ENCODE measurements around the gene PCDHGA1. TPM values are rescaled to one million over a fixed set of nuclear protein-coding genes. Genes with fewer than 3 reads are reported as not detected.

PCDHGA1 gene
- total RNA-seq, 1 experiment from 2014 or later, result not detected

- DNase-seq, result no peak
- no peak within 1 kb of the TSS for H3K27ac Mint-ChIP-seq (ENCODE audit: unreplicated experiment)
- H3K27me3 Mint-ChIP-seq (ENCODE audit: unreplicated experiment), result no peaks in the 10 kb centered on the region
- BruUV-seq (replicated peaks), result no TSS peak
- CTCF ChIA-PET, result no interaction called here
- intact Hi-C loops (cut with micrococcal nuclease; ENCODE audit: unreplicated experiment), result no loop called here
- peaks cover 3% of the 10 kb centered on the region for H3K36me3 Mint-ChIP-seq (ENCODE audit: insufficient read depth, unreplicated experiment)
- peaks cover 23% of the 10 kb centered on the region for H3K9me3 Mint-ChIP-seq (ENCODE audit: low read depth, unreplicated experiment)
- no peaks in the 10 kb centered on the region for H3K4me1 Mint-ChIP-seq (ENCODE audit: low read depth, unreplicated experiment)
- H3K4me3 Mint-ChIP-seq (ENCODE audit: low read depth, unreplicated experiment), result no peak within 1 kb of the TSS
- TF ChIP-seq CTCF (IDR thresholded peaks at IDR 0.05; ENCODE audit: unreplicated experiment), result no peak
Measured at GRCh38 chr5:141359790-141360426, 29.6 kb downstream of the PCDHGA1 start, which contains the start of gene PCDHGB2. PCDHGB2 (plus strand) TSS chr5:141359994; CDS start chr5:141360136, 142 bp downstream.

- no peak for TF ChIP-seq CTCF (IDR thresholded peaks at IDR 0.05; ENCODE audit: unreplicated experiment)
- Mint-ChIP-seq H3K36me3 (ENCODE audit: insufficient read depth, unreplicated experiment) (peaks cover 3% of the 10 kb centered on the region), H3K27me3 (ENCODE audit: unreplicated experiment) (no peaks in the 10 kb centered on the region), H3K4me3 (ENCODE audit: low read depth, unreplicated experiment) (no peak overlapping the region), H3K9me3 (ENCODE audit: low read depth, unreplicated experiment) (peaks cover 25% of the 10 kb centered on the region), H3K4me1 (ENCODE audit: low read depth, unreplicated experiment) (no peaks in the 10 kb centered on the region), H3K27ac (ENCODE audit: unreplicated experiment) (no peak overlapping the region)
- DNase-seq, result no peak
- CTCF ChIA-PET, result no interaction called here
- no TSS peak for BruUV-seq (replicated peaks)
- intact Hi-C loops (cut with micrococcal nuclease; ENCODE audit: unreplicated experiment), result no loop called here
Measured at GRCh38 chr5:141360685-141361084, 30.4 kb downstream of the PCDHGA1 start.

GRCh38 chr5:141362719-141363118 is 32.4 kb downstream of the PCDHGA1 start:
- BruUV-seq (replicated peaks), result no TSS peak
- no peak overlapping the region for H3K27ac Mint-ChIP-seq (ENCODE audit: unreplicated experiment)
- CTCF ChIA-PET, result no interaction called here
- H3K36me3 Mint-ChIP-seq (ENCODE audit: insufficient read depth, unreplicated experiment), result peaks cover 3% of the 10 kb centered on the region
- no peaks in the 10 kb centered on the region for H3K4me1 Mint-ChIP-seq (ENCODE audit: low read depth, unreplicated experiment)
- no peak for DNase-seq
- intact Hi-C loops (cut with micrococcal nuclease; ENCODE audit: unreplicated experiment), result no loop called here
- no peaks in the 10 kb centered on the region for H3K27me3 Mint-ChIP-seq (ENCODE audit: unreplicated experiment)
- H3K4me3 Mint-ChIP-seq (ENCODE audit: low read depth, unreplicated experiment), result no peak overlapping the region
- TF ChIP-seq CTCF (IDR thresholded peaks at IDR 0.05; ENCODE audit: unreplicated experiment), result no peak
- H3K9me3 Mint-ChIP-seq (ENCODE audit: low read depth, unreplicated experiment), result peaks cover 26% of the 10 kb centered on the region

- CTCF ChIA-PET, result no interaction called here
- H3K27me3 Mint-ChIP-seq (ENCODE audit: unreplicated experiment), result no peaks in the 10 kb centered on the region
- H3K9me3 Mint-ChIP-seq (ENCODE audit: low read depth, unreplicated experiment), result peaks cover 20% of the 10 kb centered on the region
- intact Hi-C loops (cut with micrococcal nuclease; ENCODE audit: unreplicated experiment), result no loop called here
- DNase-seq, result no peak
- H3K27ac Mint-ChIP-seq (ENCODE audit: unreplicated experiment), result no peak within 1 kb of the TSS
- TF ChIP-seq CTCF (IDR thresholded peaks at IDR 0.05; ENCODE audit: unreplicated experiment), result no peak
- H3K4me3 Mint-ChIP-seq (ENCODE audit: low read depth, unreplicated experiment), result no peak within 1 kb of the TSS
- no TSS peak for BruUV-seq (replicated peaks)
- H3K36me3 Mint-ChIP-seq (ENCODE audit: insufficient read depth, unreplicated experiment), result peaks cover 3% of the 10 kb centered on the region
- H3K4me1 Mint-ChIP-seq (ENCODE audit: low read depth, unreplicated experiment), result no peaks in the 10 kb centered on the region
Measured at GRCh38 chr5:141363952-141364660, 33.8 kb downstream of the PCDHGA1 start, which contains the start of gene PCDHGA5. PCDHGA5 (plus strand) TSS chr5:141364162; CDS start chr5:141364331, 169 bp downstream.
